ENCODE data around the gene CLCN7. TPM values are rescaled to one million over a fixed set of nuclear protein-coding genes. Genes with fewer than 3 reads are reported as not detected.

Gene CLCN7
- total RNA-seq, 4 donors from 2014 or later = 57.6 to 171 (median 95.0) TPM

- intact Hi-C loops (cut with DNase I; ENCODE audit: low total_unique reads) (no loop called here), in situ Hi-C loops (cut with MboI; ENCODE audit: low pct_ligation_motif_present in 1 of 4, low pct_unique_long_range_greater_than_20kb in 1 of 4, low sequenced_read_pairs in 3 of 4) (no loop called here)
- no CpG with 5 or more reads among the region's 20 CpGs for WGBS, 2 donors (ENCODE audit: low coverage in 1 of 2)
- H3K4me1 ChIP-seq = no peaks in the 10 kb centered on the region
- no peaks in the 10 kb centered on the region for H3K9me3 ChIP-seq
- no peaks in the 10 kb centered on the region for H3K27me3 ChIP-seq
- peaks cover 0 to 35% (median 0%) of the 10 kb centered on the region in 4 donors for H3K36me3 ChIP-seq
- no peak for TF ChIP-seq POLR2A (IDR thresholded peaks at IDR 0.05)
- no peak for TF ChIP-seq POLR2AphosphoS5 (IDR thresholded peaks at IDR 0.05)
- TF ChIP-seq EP300 (IDR thresholded peaks at IDR 0.05; ENCODE audit: low read depth) = no peak
- TF ChIP-seq, protein P1, sequence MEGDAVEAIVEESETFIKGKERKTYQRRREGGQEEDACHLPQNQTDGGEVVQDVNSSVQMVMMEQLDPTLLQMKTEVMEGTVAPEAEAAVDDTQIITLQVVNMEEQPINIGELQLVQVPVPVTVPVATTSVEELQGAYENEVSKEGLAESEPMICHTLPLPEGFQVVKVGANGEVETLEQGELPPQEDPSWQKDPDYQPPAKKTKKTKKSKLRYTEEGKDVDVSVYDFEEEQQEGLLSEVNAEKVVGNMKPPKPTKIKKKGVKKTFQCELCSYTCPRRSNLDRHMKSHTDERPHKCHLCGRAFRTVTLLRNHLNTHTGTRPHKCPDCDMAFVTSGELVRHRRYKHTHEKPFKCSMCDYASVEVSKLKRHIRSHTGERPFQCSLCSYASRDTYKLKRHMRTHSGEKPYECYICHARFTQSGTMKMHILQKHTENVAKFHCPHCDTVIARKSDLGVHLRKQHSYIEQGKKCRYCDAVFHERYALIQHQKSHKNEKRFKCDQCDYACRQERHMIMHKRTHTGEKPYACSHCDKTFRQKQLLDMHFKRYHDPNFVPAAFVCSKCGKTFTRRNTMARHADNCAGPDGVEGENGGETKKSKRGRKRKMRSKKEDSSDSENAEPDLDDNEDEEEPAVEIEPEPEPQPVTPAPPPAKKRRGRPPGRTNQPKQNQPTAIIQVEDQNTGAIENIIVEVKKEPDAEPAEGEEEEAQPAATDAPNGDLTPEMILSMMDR (IDR thresholded peaks at IDR 0.05) = no peak
- DNase-seq = no peak
- no peak overlapping the region for H3K27ac ChIP-seq
- H3K4me3 ChIP-seq = no peak overlapping the region
Observed at GRCh38 chr16:1452530-1452929, 22.3 kb downstream of the CLCN7 start.

DNA sequence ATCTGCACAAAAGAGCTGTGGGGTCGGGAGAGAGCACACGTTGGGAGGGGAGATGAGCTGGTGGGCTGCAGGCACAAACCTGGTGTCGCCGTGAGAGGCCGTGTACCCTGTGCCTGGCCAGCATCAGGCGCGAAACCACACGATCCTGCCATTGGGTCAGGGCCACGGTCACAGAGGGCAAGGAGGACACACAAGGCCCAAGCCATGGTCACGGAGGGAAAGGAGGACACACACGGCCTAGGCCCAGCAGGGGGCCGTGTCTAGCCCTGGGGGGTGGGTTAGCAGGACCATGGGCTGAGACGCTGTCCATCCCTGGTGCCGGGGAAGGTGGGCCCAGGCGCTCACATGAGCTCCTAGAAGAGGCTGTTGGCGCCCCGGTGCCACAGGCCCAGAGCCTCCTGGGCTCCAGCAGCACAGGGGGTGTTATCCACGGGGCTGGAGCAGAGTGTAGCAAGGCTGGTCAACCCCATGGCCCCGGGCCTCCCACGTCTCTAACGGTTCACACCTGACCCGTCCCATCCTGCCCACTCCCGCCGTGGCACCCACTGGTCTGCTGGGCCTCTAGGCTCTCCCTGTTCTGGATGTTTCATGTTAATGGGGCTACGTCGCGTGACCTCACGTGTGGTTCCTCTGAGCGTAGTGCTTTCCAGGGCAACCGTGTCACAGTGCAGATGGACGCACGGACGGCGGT lies 23.0 kb downstream of the CLCN7 start:
- WGBS, 2 donors (ENCODE audit: low coverage in 1 of 2) = 95% methylated on average over 32 of the region's 34 CpGs; no CpG with 5 or more reads in 1 of the 2 donors
- Histone ChIP-seq H3K27ac (no peak overlapping the region), H3K27me3 (no peaks in the 10 kb centered on the region), H3K4me1 (no peaks in the 10 kb centered on the region), H3K36me3 (peaks cover 0 to 40% (median 0%) of the 10 kb centered on the region in 4 donors), H3K4me3 (no peak overlapping the region), H3K9me3 (no peaks in the 10 kb centered on the region)
- TF ChIP-seq, protein P1 (IDR thresholded peaks at IDR 0.05) = no peak
- TF ChIP-seq POLR2AphosphoS5 (IDR thresholded peaks at IDR 0.05) = no peak
- intact Hi-C loops (cut with DNase I; ENCODE audit: low total_unique reads) (no loop called here), in situ Hi-C loops (cut with MboI; ENCODE audit: low pct_ligation_motif_present in 1 of 4, low pct_unique_long_range_greater_than_20kb in 1 of 4, low sequenced_read_pairs in 3 of 4) (no loop called here)
- no peak for DNase-seq

DNA sequence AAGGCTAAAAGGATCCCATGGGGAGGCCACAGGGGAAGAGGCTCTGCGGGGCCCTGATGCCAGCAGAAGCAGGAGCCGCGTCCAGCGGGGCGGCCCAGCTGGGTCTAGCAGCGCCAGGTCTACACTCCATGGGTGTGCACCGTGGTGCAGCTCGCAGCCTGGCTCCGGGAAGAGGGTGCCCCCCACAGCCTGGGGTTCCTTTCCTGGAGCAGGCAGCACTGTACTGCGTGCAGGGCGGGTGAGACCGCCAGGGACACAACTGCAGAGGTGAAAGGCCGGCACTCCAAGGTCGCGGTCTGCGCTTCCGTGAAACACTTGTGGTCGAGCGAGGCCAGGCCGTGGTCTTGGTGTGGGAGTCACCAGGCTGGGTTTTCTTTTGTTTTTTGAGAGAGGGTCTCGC lies 24.0 kb downstream of the CLCN7 start:
- H3K9me3 ChIP-seq = no peaks in the 10 kb centered on the region
- in situ Hi-C loops (cut with MboI; ENCODE audit: low pct_ligation_motif_present in 1 of 4, low pct_unique_long_range_greater_than_20kb in 1 of 4, low sequenced_read_pairs in 3 of 4) (no loop called here), intact Hi-C loops (cut with DNase I; ENCODE audit: low total_unique reads) (no loop called here)
- peaks cover 0 to 37% (median 3%) of the 10 kb centered on the region in 4 donors for H3K36me3 ChIP-seq
- H3K4me1 ChIP-seq = no peaks in the 10 kb centered on the region
- 97% methylated on average over 21 of the region's 21 CpGs; no CpG with 5 or more reads in 1 of the 2 donors for WGBS, 2 donors (ENCODE audit: low coverage in 1 of 2)
- no peak overlapping the region for H3K27ac ChIP-seq
- TF ChIP-seq POLR2A (IDR thresholded peaks at IDR 0.05) (no peak), POLR2AphosphoS5 (IDR thresholded peaks at IDR 0.05) (no peak), EP300 (IDR thresholded peaks at IDR 0.05; ENCODE audit: low read depth) (no peak)
- TF ChIP-seq, protein P1 (IDR thresholded peaks at IDR 0.05) = no peak
- H3K4me3 ChIP-seq = no peak overlapping the region
- no peaks in the 10 kb centered on the region for H3K27me3 ChIP-seq
- DNase-seq = no peak

DNA sequence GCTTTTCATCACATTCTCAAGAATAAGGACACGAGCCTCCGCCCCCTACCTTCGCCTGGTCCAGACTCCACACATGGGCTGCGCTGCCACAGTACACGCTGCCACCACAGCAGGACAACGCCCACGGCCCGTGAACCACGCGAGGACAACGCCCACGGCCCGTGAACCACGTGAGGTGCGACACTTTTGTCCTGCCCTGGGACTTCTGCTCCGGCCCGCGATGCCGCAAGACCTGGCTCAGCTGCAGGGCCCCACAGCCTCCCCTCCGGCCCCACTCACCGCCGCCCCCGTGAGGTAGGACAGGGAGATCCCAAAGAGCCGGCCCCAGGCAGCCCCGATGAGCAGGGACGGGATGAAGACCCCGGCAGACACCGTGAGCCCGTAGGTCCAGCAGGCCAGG lies 24.6 kb downstream of the CLCN7 start:
- in situ Hi-C loops (cut with MboI; ENCODE audit: low pct_ligation_motif_present in 1 of 4, low pct_unique_long_range_greater_than_20kb in 1 of 4, low sequenced_read_pairs in 3 of 4) (no loop called here), intact Hi-C loops (cut with DNase I; ENCODE audit: low total_unique reads) (no loop called here)
- Histone ChIP-seq H3K4me1 (no peaks in the 10 kb centered on the region), H3K9me3 (no peaks in the 10 kb centered on the region), H3K27ac (no peak overlapping the region), H3K27me3 (no peaks in the 10 kb centered on the region), H3K36me3 (peaks cover 0 to 31% (median 3%) of the 10 kb centered on the region in 4 donors), H3K4me3 (no peak overlapping the region)
- 85% methylated on average over 27 of the region's 29 CpGs; no CpG with 5 or more reads in 1 of the 2 donors for WGBS, 2 donors (ENCODE audit: low coverage in 1 of 2)
- no peak for DNase-seq
- TF ChIP-seq EP300 (IDR thresholded peaks at IDR 0.05; ENCODE audit: low read depth) (no peak), POLR2AphosphoS5 (IDR thresholded peaks at IDR 0.05) (no peak), POLR2A (IDR thresholded peaks at IDR 0.05) (no peak)
- TF ChIP-seq, protein P1 (IDR thresholded peaks at IDR 0.05) = no peak
